ENCODE results near the gene RAC2. TPM values are rescaled to one million over a fixed set of nuclear protein-coding genes. Genes with fewer than 3 reads are reported as not detected.

RAC2 gene
- total and polyA plus RNA-seq, 2 of the 8 experiments (the other 6 are each of a cell fraction or from before 2014, with no cell fraction given), result 2.3 to 4.3 TPM

GRCh38 chr22:37213218-37213855, 30.7 kb downstream of the RAC2 start (continued):
- TF ChIP-seq KDM1A (IDR thresholded peaks at IDR 0.05; ENCODE audit: borderline replicate concordance, low read length) (no peak), SP2 (IDR thresholded peaks at IDR 0.05; ENCODE audit: low read length) (no peak), POLR2A (IDR thresholded peaks at IDR 0.05; ENCODE audit: control extremely low read depth in 1 of 2, low read depth in 2 of 2, low read length in 2 of 2) (no peak), TBP (IDR thresholded peaks at IDR 0.05; ENCODE audit: low read depth, low read length) (no peak)
